GM08714 (cell line): ENCODE measurements around the gene TMEM140.

ENCODE experiments used
- H3K4me3 ChIP-seq: fragments of 200-500 bp; sonication (Bioruptor generic); 2 replicates; pipeline ENCODE4 v1.5.1; 2014; ENCODE audit warnings: mild to moderate bottlenecking, low read length, inconsistent platforms
- ZNF274 ChIP-seq: IDR thresholded peaks from 2 replicates; pipeline ENCODE4 v1.6.1; 2012; ENCODE audit warnings: mild to moderate bottlenecking, low read depth, low read length

TMEM140 gene

GRCh38 chr7:135150072-135150782 lies 2.4 kb downstream of the TMEM140 start:
- TF ChIP-seq ZNF274, result no peak
- peak overlapping the region; percentile 46; the same call in 1 of the 2 replicates for H3K4me3 ChIP-seq

GRCh38 chr7:135151132-135151531 lies 3.3 kb downstream of the TMEM140 start:
- TF ChIP-seq ZNF274, result no peak
- H3K4me3 ChIP-seq, result peak overlapping the region; percentile 20; the same call in 1 of the 2 replicates

GRCh38 chr7:135151533-135151932 lies 3.7 kb downstream of the TMEM140 start:
- no peak for TF ChIP-seq ZNF274
- H3K4me3 ChIP-seq, result peak overlapping the region; percentile 20; the same call in 1 of the 2 replicates

DNA sequence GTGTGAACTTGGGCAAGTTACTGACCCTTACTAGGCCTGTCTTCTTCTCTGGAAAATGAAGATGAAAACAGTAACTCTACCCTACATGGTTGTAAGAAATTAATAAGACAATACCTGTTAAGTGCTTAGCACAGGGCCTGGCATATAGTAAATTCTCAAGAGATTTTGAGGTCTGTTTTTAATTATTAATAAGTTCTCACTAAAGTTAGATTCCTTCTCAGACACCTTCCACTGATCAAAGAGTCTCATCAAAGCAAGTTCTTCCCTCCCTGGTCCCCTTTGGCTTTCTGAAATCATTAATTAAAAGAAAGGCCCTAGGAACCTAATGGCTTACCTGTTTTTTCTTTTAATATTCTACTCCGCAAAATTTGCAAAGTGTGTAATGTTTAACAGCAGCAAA lies 4.6 kb downstream of the TMEM140 start:
- no peak for TF ChIP-seq ZNF274
- no peak overlapping the region; the same call in 1 of the 2 replicates for H3K4me3 ChIP-seq

DNA sequence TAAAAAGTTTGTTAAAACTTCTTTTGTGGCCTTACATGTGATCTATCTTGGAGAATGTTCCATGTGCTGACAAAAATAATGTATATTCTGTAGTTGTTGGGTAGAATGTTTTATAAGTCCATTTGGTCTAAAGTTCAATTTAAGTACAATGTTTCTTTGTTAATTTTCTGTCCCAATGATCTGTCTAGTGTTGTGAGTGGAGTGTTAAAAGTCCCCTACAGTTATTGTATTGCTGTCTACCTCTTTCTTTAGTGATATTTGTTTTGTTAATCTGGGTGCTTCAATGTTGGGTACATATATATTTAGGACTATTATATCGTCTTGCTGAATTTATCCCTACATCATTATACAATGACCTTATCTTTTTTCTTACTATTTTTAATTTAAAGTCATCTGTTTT lies 6.9 kb downstream of the TMEM140 start:
- no peak for TF ChIP-seq ZNF274
- H3K4me3 ChIP-seq, result no peak overlapping the region

DNA sequence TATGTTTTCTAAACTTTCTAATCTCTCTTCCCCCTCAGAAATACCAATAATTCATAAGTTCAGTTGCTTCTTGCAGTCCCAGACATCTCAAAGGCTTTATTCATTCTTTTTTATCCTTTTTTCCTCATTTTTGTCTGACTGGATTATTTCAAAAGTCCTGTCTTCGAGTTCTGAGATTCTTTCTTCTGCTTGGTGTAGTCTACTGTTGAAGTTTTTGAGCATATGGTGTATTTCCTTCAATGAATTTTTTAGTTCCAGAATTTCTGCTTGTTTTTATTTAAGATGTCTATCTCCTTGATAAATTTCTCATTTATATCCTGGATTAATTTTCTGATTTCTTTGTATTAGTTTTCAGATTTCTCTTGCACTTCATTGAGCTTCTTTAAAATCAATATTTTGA lies 8.4 kb downstream of the TMEM140 start:
- no peak overlapping the region for H3K4me3 ChIP-seq
- no peak for TF ChIP-seq ZNF274

DNA sequence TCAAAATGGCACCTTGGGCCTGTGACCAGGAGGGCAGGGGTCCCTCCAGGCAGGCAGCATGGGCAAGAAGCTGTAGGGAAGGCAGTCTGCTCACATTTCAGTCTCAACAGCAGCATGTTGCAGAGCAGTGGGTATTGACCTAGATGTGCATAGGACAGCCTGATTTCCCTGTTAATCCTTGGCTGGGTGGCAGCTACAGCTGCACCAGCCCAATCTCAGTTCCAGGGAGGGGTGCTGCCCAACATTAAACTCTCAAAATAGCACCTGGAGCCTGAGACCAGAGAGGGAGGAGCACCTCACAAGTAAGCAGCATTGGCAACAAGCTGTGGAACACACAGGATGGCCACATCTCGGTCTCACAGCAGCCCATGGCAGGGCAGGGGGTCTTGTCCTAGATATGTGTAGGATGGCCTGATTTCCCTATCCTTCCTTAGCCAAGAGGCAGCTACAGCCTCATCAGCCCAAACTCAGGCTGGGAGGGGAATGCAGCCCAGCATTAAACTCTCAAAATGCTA lies 10.3 kb downstream of the TMEM140 start:
- H3K4me3 ChIP-seq, result no peak overlapping the region
- no peak for TF ChIP-seq ZNF274

- TF ChIP-seq ZNF274, result no peak
- no peak overlapping the region for H3K4me3 ChIP-seq
These were observed 11.0 kb downstream of the TMEM140 start for GRCh38 chr7:135158874-135159273.

GRCh38 chr7:135159359-135160085 lies 11.7 kb downstream of the TMEM140 start:
- H3K4me3 ChIP-seq, result no peak overlapping the region
- TF ChIP-seq ZNF274, result no peak

- TF ChIP-seq ZNF274, result no peak
- H3K4me3 ChIP-seq, result peak overlapping the region; percentile 25; the same call in 1 of the 2 replicates
These were observed 12.4 kb downstream of the TMEM140 start for GRCh38 chr7:135160098-135160857.

- TF ChIP-seq ZNF274, result no peak
- H3K4me3 ChIP-seq, result peak overlapping the region; percentile 25; the same call in 1 of the 2 replicates
These were observed 13.2 kb downstream of the TMEM140 start for GRCh38 chr7:135160858-135161653.

- no peak for TF ChIP-seq ZNF274
- H3K4me3 ChIP-seq, result no peak overlapping the region
These were observed 13.8 kb downstream of the TMEM140 start for GRCh38 chr7:135161669-135162068.

- TF ChIP-seq ZNF274, result no peak
These were observed 14.6 kb downstream of the TMEM140 start for GRCh38 chr7:135162382-135163001.

More at GRCh38 chr7:135162382-135163001, 14.6 kb downstream of the TMEM140 start:
- no peak overlapping the region for H3K4me3 ChIP-seq
